Stimulated activated CD8-positive, alpha-beta memory T cell treated with anti-CD3 and anti-CD28 coated beads, Interleukin-15, amount 100 ng/mL, for 4 hours (primary cell): ENCODE data around the gene NKX1-1.

ENCODE experiments used
- DNase-seq, 2 donors: peaks; one replicate each; pipeline ENCODE4 v3.0.0-alpha.2; 2020; ENCODE audit warnings: low read depth in 2 of 2

The NKX1-1 gene

DNA sequence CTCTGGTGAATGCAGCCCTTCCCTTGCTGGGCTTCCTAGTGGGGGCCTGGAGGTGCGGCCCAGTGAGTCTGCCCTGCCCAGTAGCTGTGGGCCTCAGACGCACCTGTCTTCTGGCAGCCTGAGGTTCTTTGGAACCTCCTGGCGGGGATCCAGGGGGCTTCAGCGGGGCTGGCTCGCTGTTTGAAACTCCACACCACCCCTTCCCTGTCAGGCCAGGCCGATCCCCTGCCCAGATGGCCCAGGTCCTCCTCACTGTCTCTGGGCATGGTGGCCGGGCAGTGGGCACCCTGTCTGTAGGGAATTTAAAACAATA, 10.7 kb upstream of the NKX1-1 start:
- DNase-seq: no peak

DNA sequence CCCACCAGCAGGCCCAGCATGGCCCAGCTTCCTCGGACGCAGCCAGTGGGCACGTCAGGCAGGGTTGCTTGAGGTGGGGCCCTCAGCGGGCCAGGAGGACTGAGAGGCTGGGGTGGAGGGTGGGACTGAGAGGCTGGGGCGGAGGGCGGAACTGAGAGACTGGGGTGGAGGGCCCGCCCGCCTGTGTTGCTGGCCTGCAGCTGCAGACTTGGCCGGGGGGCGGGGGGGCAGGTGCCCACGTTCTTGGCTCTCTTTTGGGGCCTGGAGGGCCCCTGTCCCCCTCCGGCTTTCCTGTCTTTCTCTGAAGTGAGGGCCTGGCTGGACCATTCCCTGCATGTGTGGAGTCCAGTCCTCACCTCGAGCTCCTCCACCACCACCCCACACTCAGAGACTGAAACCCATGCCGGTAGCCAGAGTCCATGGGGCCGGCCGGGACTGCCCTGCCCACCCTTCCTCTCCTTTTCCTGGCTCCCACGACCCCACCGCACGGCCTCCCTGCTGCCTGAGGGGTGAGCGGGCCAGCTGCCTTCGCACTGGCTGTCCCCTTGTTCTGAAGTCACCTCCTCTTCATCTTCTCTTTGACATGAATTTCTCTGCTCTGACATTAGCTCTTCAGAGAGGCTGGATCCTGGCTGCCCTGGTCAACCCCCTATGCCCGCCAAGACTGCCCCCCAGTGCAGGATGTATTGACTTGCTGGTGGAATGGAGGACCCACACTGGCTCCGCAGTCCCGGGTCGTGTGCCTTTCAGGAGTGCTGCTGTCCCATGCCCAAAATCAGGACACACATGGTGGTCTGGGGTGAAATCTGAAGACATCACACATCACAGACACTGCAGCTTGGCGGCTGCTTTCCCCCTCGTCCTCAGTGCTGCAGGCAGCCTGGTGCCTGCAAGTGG, 10.1 kb upstream of the NKX1-1 start:
- DNase-seq: no peak

DNA sequence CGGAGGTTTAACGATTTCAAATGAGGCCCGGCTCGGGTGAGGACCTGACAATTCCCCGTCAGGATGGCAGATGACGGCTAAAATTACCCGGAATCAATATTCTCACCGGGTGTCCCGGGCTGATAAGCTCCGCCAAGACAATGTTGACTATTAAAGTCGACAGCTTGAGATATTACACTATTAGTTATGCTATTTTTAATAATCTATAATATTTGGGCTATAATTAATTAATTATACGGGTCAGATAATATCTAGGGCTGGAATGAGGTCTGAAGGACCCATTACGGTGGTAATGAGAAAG, 9.4 kb upstream of the NKX1-1 start:
- DNase-seq: no peak

DNA sequence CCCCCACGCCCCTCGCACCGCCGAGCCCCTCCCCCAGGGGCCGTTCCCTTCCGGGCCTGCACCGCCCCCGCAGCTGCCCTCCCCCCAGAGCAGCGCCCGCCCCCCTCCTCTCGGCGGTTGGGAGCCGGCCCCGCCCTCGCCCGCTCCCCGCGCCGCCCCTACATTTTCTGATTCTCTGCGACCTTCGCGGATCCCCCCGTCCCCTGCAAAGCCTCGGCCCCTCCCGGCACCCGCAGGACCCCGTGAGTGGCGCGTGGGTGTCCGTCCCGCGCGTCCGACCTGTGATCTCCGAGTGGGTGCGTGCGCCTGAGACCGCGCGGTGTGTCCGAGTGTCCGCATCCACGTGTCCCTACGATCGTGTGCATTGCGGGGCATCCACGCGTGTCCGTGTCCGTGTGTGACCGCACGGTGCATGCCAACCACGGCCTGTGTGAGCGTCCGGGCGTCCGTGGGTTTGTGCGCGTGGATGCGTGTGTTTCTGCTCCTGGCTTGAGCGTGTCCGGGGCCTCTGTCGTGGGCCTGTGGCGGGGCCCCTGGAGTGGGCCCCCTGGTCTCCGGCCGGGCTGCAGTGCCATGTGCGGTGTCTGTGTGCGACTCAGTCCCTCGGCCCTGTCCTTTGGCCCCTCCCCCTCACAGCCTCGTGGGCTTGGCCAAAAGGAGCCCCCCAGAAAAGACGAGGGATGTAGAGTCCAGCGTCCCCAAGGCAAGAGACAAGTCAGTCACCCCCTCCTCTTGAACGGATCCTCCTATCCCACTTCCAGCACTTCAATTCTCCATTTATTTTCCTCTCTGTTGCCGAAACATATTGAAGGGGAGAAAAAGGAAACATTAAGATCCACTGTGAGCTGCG, 8.8 kb upstream of the NKX1-1 start:
- no peak for DNase-seq

DNA sequence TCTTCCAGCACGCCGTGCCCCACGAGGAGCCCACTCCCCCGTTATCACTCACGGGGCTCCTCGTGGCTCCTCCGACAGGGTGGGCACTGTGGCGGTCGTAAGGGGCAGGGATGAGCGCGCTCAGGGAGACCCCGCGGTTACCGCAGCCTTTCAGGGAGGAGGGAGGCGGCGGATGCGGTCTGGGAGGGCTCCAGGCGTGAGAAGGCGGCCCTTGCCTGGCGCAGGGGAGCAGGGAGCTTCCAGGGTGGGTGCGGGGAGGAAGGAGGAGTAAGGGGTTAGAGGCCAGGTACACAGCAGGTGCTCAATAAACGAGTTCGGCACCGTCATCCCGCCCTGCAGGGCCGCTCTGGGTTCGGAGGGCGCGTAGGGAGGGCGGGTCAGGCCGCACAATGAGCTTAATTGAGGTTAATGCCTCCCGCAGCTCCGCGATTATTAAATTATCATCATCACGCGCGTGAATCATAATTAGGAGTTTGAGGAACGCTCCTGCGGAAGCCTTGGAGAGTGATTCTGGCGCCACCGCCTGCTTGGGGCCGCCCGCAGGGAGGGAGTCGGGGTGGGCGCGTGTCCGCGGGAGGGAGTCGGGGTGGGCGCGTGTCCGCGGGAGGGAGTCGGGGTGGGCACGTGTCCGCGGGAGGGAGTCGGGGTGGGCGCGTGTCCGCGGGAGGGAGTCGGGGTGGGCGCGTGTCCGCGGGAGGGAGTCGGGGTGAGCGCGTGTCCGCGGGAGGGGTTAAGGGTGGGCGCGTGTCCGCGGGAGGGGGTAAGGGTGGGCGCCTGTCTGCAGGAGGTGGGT, 7.6 kb upstream of the NKX1-1 start:
- DNase-seq: no peak

DNA sequence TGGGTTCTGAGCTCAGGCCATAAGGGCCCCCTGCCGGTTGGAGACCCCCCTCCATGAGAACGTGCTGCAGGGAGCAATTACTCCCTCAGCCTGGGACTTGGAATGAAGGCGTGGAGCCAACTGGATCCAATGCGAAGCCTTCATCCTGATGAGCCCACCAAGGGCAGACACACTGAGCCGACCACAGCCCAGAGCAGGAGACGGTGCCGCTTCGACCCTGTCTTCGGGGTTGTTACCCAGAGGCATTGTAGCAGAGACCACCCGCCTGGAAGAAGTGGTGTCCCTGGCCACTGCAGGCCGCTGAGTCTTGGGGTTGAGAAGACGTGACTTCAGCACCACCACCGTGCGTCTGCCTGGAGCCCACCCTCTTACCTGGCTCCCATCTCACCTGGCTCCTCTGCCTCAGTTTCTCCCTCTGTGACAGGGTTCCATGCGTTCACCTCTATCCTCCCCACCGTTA, 7.0 kb upstream of the NKX1-1 start:
- DNase-seq: no peak

DNA sequence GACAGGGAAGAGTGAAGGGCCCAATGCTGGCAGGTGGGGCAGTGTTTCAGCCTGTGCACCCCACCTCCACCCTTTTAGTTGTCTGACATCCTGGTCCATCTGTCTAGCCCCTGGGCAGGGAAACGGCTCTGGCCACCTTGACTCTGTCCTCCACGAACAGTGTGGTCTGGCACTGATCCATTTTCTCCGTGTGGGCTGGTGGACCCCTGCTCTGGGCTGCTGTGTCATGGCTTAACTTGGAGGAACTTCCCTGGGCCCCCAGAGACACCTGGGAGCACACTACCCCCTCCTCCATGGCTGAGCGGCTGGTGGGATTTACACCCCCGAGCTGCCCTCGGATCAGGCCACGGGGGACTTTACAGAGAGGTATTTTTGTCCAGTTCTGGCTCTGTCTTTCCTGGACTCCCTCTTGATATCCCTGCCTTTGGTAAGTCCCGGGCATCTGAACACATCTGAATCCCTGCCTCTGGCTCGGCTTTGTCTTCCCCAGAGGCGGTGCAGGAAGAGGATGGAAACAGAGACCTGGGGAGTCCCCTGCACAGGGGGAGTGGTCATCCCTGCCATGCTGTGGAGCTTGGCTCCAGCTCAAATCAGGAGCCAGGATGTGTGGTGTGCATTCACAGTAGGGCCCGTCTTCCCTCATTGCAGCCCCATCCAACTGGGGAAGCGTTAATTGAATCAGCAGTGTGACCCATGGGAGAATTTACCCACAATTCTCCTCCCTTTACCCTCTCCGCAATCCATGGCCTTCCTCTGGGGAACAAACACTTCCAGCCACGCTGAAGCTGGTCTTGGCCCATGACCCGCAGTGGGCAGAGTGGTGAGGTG, 6.3 kb upstream of the NKX1-1 start:
- no peak for DNase-seq

DNA sequence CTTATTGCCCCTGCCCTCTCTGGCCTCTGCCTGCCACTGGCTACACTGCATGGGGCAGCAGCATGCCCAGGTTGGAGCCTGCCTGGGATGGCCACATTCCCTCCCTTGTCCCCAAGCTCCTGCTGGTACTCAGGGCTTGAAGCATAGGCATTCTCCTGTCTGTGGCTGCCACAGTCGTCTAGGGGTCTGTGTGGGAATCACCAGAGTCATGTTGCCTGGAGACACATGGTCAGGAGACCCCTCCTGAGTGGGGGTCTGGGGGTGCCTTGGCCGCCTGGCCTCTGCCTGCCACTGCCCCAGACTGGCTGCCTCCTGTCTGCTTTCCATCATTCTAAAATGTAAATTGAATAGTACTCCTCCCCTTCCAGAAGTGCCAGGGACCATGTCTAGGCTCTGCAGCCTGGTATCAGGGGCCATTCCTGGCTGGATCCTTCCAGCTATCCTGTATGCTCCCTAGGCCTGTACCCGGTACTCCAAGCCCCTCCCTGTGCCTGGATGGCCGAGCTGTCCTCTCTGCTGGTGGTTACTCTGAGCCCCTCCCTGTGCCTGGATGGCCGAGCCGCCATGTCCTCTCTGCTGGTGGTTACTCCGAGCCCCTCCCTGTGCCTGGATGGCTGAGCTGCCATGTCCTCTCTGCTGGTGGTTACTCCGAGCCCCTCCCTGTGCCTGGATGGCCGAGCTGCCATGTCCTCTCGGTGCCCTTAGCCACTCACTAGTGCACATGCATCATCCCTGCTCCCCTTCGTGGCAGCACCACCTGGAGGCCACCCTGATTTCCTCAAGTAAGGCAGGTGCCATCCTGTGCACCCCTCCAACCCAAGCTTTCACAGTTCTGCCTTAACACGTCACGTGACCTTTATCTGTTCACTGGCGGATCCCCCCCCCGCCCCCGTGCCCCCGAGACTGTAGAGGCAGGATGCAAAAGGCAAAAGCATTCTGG, 5.5 kb upstream of the NKX1-1 start:
- no peak for DNase-seq

DNA sequence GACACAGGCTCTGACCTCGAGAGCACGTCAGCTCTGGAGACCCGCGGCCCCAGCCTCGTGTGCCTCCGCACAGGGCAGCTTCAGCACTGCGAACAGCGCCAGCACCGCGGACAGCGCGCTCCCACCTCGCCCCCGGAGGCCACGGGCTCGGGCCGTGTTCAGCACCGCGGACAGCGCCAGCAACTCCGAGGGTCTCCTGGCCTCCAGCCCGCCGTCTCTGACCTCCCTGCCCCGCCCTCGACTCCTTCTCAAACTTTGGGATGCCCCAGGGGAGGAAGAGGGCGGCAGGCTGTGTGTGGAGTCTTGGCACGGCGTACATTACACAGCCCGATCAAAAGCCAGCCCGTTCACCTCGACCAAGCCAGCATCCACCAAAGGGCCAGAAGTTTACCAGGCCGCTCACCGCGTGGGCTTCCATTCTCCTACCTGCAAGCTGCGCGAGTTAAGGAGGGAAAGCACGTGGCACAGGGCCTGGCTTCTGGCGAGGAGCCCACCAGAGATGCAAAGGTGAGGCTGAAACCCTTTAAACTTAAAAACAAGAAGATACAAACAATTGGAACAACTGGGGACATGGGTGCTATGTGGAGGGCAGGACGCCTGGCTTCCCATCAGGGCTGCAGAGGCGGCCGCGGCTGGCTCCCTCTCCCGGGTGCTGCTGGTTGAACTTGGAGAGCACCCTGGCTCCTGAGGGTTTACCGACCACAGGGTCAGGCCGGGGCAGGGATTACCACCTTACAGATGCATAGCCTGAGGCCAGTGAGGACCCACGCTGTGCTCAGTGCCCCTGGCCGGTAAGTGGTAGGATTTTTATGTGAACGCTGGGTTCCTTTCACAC, 4.5 kb upstream of the NKX1-1 start:
- DNase-seq: no peak

DNA sequence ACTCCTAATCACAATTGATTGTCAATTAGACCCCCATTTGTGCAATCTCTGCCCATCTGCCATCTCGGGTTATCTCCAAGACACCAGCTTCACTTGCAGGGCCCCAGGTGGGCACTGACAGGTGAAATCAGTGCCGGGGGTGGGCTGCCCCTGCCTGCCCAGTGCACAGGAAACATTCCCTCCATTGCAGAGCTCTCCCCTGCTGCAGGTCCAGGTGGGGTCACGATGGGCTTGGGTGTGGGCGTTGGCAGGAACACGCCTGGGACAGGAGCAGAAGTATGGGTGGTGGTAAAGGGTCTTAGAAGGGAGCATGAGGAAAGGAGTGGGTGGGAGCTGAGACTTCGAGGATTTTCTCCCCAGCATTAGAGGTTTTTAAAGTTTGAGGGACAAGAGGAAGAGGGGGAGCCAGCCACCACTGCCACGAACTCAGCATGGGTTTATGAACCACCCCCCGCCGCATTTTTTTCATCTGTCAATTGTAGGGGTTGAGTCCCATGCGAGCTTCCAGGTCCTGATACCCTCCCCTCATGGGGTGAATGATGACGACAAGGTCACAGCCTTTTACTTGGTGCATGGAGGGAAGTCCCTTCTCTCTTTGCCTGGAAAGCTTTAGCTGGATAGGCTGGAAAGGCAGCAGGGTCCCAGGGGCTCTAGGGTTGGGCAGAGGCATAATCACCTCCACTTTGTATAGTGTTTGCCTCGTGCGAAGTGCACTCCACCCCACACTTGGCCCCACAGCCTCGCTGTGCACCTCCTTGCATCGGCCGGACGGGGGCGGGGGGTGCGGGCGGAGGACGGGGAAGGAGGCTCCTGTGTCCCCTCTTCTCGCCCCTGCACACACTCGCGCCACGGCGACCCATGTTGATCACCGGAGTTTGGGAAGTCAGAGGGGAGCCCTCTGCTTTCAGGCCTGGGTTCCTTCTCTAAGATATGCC, 3.5 kb upstream of the NKX1-1 start:
- no peak for DNase-seq

DNA sequence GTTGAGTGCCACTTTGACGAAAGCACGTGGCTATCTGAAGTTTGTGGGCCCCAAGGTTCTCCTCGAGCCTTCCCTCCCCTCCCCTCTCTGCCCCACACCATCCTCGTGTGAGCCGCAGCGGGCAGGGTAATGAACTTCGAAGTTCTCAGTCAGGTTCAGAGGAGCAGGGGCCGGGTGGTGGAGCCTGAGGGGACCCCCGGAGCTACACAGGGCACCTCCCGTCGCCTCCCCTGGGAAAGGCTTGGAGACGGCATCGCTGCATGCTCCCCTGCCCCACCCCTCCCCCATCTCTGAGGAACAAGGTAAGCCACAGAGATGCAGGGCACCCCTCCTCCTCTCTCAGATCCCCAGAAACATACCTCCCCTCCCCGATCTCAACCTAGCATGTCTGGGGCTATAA, 2.8 kb upstream of the NKX1-1 start:
- no peak for DNase-seq

DNA sequence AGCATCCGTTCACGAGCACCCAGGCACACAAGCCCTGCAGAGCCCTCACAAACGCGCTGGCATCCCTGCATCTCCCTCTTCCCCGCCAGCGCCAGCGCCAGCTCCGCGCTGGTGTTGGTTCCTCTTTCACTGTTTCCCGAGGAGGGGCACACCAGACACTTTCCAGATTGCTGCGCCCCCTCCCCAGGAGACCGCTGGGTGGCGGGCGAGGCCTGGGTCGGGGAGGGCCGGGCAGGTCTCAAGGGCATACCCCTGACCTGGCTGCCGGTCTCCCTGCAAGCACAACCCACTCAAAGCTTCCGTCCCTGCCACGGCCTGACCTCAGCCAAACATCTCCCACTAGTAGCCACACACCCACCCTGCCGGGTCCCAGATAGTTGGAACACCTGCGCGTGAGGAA, 2.2 kb upstream of the NKX1-1 start:
- DNase-seq: no peak

DNA sequence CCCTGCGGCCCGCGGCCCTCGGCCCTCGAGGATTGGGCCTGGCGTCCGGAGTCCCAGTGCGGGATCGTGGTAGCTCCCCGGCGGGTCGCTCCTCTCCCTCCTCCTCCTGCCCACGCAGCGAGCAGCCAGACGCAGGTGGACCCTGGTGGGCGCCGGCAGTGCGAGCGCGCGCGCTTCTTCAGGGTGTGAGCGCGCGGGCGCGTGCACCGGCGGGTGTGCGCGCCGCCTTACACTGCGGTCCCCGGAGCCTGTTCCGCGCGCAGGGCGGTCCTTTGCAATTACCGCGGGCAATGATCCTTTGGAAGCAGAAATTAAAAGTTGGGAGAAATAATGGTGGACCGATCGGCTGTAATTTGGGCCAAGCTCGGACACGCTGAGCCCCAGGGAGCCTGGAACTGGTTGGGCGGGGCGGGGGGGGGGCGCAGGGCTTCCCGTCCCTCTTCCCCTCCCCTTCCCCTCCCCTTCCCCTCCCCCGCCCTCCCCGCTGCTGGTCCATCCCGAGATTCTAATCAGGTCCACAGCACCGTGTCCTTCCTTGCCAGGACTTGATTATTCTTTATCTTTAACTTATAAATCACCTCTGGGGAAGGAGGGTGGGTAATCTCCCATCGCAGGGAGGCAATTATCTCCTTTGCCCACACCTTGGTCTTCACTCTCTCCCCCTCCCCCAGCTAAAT, 1.6 kb upstream of the NKX1-1 start:
- no peak for DNase-seq

DNA sequence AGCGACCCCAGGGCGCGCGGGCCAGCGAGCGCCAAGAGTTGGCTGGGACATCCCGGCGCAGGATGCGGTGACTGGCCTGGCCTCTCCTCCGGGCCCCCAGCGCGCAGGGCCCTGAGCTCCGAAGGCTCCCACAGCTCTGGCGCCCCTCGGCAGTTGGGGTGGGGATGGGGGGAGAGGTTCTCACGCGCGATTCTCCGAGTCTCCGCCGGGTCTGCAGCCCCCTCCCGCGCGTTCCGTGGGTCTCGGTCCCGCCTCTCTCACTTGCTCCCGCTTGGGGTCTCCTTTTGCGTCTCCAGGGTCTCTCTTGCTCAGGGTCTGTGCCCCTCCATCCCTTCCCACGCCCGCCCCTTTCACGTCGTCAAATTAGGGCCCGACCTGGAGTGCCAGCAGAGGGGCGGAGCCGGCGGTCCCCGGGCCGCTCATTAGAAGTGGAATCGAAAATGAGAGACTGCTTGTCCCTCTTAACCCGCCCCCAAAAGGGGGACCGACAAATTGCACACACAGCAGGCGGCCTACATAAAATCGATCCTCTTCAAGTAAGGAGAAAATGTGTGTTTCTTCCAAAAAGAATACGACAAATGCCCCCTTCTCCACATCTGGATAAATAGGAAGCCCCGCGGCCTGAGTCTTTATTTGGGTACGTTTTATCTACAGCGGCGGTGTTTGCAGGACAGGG, 877 bp upstream of the NKX1-1 start:
- DNase-seq: no peak

DNA sequence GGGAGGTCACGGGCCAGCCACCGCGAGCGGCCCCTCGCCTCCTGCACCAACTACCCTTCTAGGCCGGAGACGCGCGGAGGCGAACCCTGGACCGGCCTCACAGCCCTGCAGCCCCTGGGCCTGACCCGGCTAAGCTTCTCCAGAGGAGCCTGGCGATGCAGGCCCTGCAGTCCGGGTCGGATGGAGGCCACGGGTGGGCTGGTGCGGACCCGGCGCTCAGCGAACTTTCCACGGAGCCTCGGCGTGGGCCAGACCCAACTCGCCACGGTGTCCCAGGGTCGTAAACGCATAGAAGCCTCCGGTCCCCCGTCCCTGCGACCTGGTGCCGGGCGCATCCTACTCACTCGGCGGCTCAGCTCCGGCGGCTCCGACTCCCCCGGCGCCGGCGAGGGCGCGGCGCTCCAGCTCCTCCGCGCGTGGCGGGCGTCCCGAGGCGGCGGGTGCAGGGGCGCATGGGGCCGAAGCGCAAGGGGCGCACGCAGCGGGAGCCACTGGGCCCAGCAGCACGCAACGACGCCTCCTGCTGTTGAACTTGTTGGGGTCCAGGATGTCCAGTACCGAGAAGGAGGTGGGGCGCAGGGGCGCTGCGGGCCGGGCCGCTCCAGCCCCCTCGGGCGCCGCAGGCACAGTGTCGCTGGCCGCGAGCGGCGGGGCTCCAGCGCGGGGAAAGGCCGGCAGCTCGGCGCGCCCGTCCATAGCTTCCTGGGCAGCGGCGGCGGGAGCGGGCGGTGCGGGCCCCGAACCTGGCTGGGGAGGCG, 427 bp downstream of the NKX1-1 start:
- no peak for DNase-seq

DNA sequence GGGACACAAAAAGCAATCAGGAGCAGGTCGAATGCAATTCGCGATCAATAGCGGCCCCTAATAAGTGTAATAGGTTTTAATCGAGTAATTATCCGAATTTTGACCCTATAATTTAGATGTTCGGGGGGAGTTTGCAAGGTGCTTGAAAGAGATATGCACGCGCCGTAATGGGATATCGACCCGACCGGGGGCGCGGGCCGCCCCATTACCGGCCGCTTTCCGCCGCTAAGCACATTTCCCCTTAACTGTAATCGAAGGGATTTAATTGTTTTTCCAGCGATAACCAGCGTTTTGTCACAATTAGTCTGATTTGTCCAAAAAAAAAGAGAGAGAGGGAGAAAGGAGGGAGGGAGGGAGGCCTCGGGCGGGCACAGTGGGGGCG, 997 bp downstream of the NKX1-1 start:
- no peak for DNase-seq
